Left hindlimb (tissue), 1 donor: ENCODE data around the gene SEMA7A.
"Not testable (repeated sequence)": the region's sequence is repeated elsewhere in the genome, so short reads cannot be mapped to it uniquely, and the experiment has no call there.

Experiments used
- DNase-seq: peaks from one replicate; pipeline ENCODE4 v3.0.0-alpha.2; 2018

The SEMA7A gene

GRCh38 chr15:74433592-74434262, at the start of gene SEMA7A:
TSS of gene SEMA7A (minus strand) at chr15:74433958. CDS start at chr15:74433918, 40 bp downstream.
- DNase-seq, result peak; percentile 93

- DNase-seq, result no peak
These were observed 48.9 kb upstream of the SEMA7A start for GRCh38 chr15:74482661-74483060.

GRCh38 chr15:74480364-74480763, 46.6 kb upstream of the SEMA7A start:
- DNase-seq, result not testable (repeated sequence)

GRCh38 chr15:74471621-74472020, 37.9 kb upstream of the SEMA7A start:
- DNase-seq, result not testable (repeated sequence)

- no peak for DNase-seq
These were observed 37.1 kb upstream of the SEMA7A start for GRCh38 chr15:74470631-74471395.

GRCh38 chr15:74468341-74469032, 34.7 kb upstream of the SEMA7A start:
- no peak for DNase-seq

- no peak for DNase-seq
These were observed 32.8 kb upstream of the SEMA7A start for GRCh38 chr15:74466570-74466969.

- no peak for DNase-seq
These were observed 31.1 kb upstream of the SEMA7A start for GRCh38 chr15:74464897-74465296.

GRCh38 chr15:74464216-74464615, 30.5 kb upstream of the SEMA7A start:
- no peak for DNase-seq

GRCh38 chr15:74463634-74464033, 29.9 kb upstream of the SEMA7A start:
- no peak for DNase-seq

- DNase-seq, result no peak
These were observed 28.2 kb upstream of the SEMA7A start for GRCh38 chr15:74461847-74462511.

- DNase-seq, result peak; percentile 97
These were observed 27.4 kb upstream of the SEMA7A start, which contains the start of gene UBL7 for GRCh38 chr15:74460871-74461846. TSS of gene UBL7 (minus strand) at chr15:74461160. CDS start at chr15:74458867, 2,293 bp downstream.

- DNase-seq, result no peak
These were observed 26.5 kb upstream of the SEMA7A start for GRCh38 chr15:74460298-74460697.

GRCh38 chr15:74459798-74460197, 26.0 kb upstream of the SEMA7A start:
- not testable (repeated sequence) for DNase-seq

- DNase-seq, result no peak
These were observed 24.7 kb upstream of the SEMA7A start for GRCh38 chr15:74458473-74458872.

- not testable (repeated sequence) for DNase-seq
These were observed 23.3 kb upstream of the SEMA7A start for GRCh38 chr15:74457036-74457435.

- no peak for DNase-seq
These were observed 21.2 kb upstream of the SEMA7A start for GRCh38 chr15:74454764-74455500.

- no peak for DNase-seq
These were observed 20.4 kb upstream of the SEMA7A start for GRCh38 chr15:74453925-74454763.

- DNase-seq, result no peak
These were observed 18.4 kb upstream of the SEMA7A start for GRCh38 chr15:74451861-74452835.
